Neuronal stem cell (in vitro differentiated cells): Measurements from ENCODE around the gene ABCD4.
A peak's percentile ranks its signal among the peaks of the same experiment; 100 is the strongest.

Experiments
- DNase-seq: peaks from one replicate; pipeline ENCODE4 v3.0.0-alpha.2; 2013; ENCODE audit warnings: low spot score
- H2AFZ ChIP-seq: one replicate; pipeline ENCODE4 v1.6.1; 2013; ENCODE audit warnings: mild to moderate bottlenecking, low read length, inconsistent platforms
- H2AK5ac ChIP-seq: 2 replicates; pipeline ENCODE4 v1.6.1; 2013; ENCODE audit warnings: low read depth, mild to moderate bottlenecking, inconsistent platforms, low read length, moderate library complexity, mixed read lengths
- H2BK120ac ChIP-seq: 2 replicates; pipeline ENCODE4 v1.6.1; 2013; ENCODE audit warnings: low read depth, mild to moderate bottlenecking, inconsistent platforms, low read length, moderate library complexity, mixed read lengths
- H2BK12ac ChIP-seq: one replicate; pipeline ENCODE4 v1.6.1; 2013; ENCODE audit warnings: low read length, inconsistent platforms
- H2BK15ac ChIP-seq: 2 replicates; pipeline ENCODE4 v1.6.1; 2013; ENCODE audit warnings: mild to moderate bottlenecking, low read length, inconsistent platforms, mixed read lengths
- H2BK5ac ChIP-seq: one replicate; pipeline ENCODE4 v1.6.1; 2013; ENCODE audit warnings: inconsistent platforms, mild to moderate bottlenecking, low read length, moderate library complexity
- H3K14ac ChIP-seq: one replicate; pipeline ENCODE4 v1.6.1; 2013; ENCODE audit warnings: low read length, inconsistent platforms
- H3K18ac ChIP-seq: 2 replicates; pipeline ENCODE4 v1.6.1; 2013; ENCODE audit warnings: low read length, inconsistent platforms
- H3K23ac ChIP-seq: 2 replicates; pipeline ENCODE4 v1.6.1; 2013; ENCODE audit warnings: low read depth, mild to moderate bottlenecking, mixed read lengths, low read length, inconsistent platforms; ENCODE audit not compliant: poor library complexity
- H3K27ac ChIP-seq: replicated peaks from 3 replicates; pipeline ENCODE4 v1.5.1; 2013; ENCODE audit warnings: low read length, inconsistent platforms
- H3K27me3 ChIP-seq, 3 experiments: 2 replicates each; pipeline ENCODE4 v1.6.1; 2013; ENCODE audit warnings: low read length in 3 of 3, mild to moderate bottlenecking in 2 of 3, inconsistent platforms in 1 of 3, low read depth in 1 of 3, mixed read lengths in 1 of 3, moderate library complexity in 1 of 3; ENCODE audit not compliant: control insufficient read depth in 3 of 3, insufficient read depth in 3 of 3
- H3K36me3 ChIP-seq, 2 donors: replicated peaks in 1 of 2; 2 replicates each; pipeline ENCODE4 v1.6.1; 2013; ENCODE audit warnings: low read length in 2 of 2; ENCODE audit not compliant: control insufficient read depth in 2 of 2, insufficient read depth in 2 of 2
- H3K4ac ChIP-seq: 2 replicates; pipeline ENCODE4 v1.6.1; 2013; ENCODE audit warnings: inconsistent platforms, mild to moderate bottlenecking, low read length, moderate library complexity
- H3K4me1 ChIP-seq, 2 donors: 1 replicate in 1 of 2; 2 replicates in 1 of 2; pipeline ENCODE4 v1.6.1; 2013; ENCODE audit warnings: low read length in 2 of 2, low read depth in 1 of 2; ENCODE audit not compliant: control insufficient read depth in 2 of 2, insufficient read depth in 1 of 2
- H3K4me2 ChIP-seq: one replicate; pipeline ENCODE4 v1.6.1; 2013; ENCODE audit warnings: mild to moderate bottlenecking, low read length, inconsistent platforms; ENCODE audit not compliant: insufficient read depth, poor library complexity, severe bottlenecking
- H3K4me3 ChIP-seq, 2 donors: 2 replicates each; pipeline ENCODE4 v1.5.1; 2013; ENCODE audit warnings: low read length in 2 of 2, mild to moderate bottlenecking in 2 of 2, inconsistent platforms in 1 of 2, moderate library complexity in 1 of 2
- H3K79me1 ChIP-seq: one replicate; pipeline ENCODE4 v1.6.1; 2013; ENCODE audit warnings: low read depth, mild to moderate bottlenecking, inconsistent platforms, low read length, moderate library complexity
- H3K9ac ChIP-seq: one replicate; pipeline ENCODE4 v1.6.1; 2013; ENCODE audit warnings: mild to moderate bottlenecking, low read depth, low read length, inconsistent platforms; ENCODE audit not compliant: poor library complexity
- H3K9me3 ChIP-seq, 2 donors: replicated peaks in 1 of 2; 2 replicates each; pipeline versions ENCODE3 to v1.6.1; 2013; ENCODE audit warnings: low read length in 2 of 2, mild to moderate bottlenecking in 2 of 2, inconsistent platforms in 1 of 2, low read depth in 1 of 2, mixed read lengths in 1 of 2, moderate library complexity in 1 of 2; ENCODE audit not compliant: control insufficient read depth in 2 of 2, insufficient read depth in 1 of 2
- H4K8ac ChIP-seq: one replicate; pipeline ENCODE4 v1.6.1; 2013; ENCODE audit warnings: low read depth, mild to moderate bottlenecking, inconsistent platforms, low read length, moderate library complexity
- H4K91ac ChIP-seq: one replicate; pipeline ENCODE4 v1.6.1; 2013; ENCODE audit warnings: low read length, low read depth, mild to moderate bottlenecking, inconsistent platforms; ENCODE audit not compliant: poor library complexity
- WGBS, 2 donors: extraction: QIAGEN DNeasy Blood & Tissue Kit; methylation state at CpG; one replicate each; pipeline ENCODE4 v1.1.7; 2013; ENCODE audit warnings: missing lambda C conversion rate in 2 of 2, mixed read lengths in 1 of 2; ENCODE audit not compliant: insufficient read length in 2 of 2, insufficient replicate concordance in 1 of 2; ENCODE audit errors: extremely low coverage in 2 of 2; 5-methylcytosine and 5-hydroxymethylcytosine counted together

Gene ABCD4

GRCh38 chr14:74238974-74239847 is 63.5 kb downstream of the ABCD4 start, which contains the start of gene VSX2:
Gene VSX2 (plus strand): TSS chr14:74239449. CDS start chr14:74239562, 113 bp downstream.
- DNase-seq = no peak
- H2BK120ac ChIP-seq = no peak within 1 kb of the TSS
- peak within 1 kb of the TSS; percentile 60 for H2BK12ac ChIP-seq
- peaks cover 2% of the 10 kb centered on the region in 2 donors for H3K4me1 ChIP-seq
- peak within 1 kb of the TSS; percentile 46 for H3K4me2 ChIP-seq
- peak within 1 kb of the TSS; percentile 79 for H2BK5ac ChIP-seq
- H3K23ac ChIP-seq = peak within 1 kb of the TSS; percentile 62
- no peaks in the 10 kb centered on the region for H3K79me1 ChIP-seq
- no peak within 1 kb of the TSS for H4K8ac ChIP-seq
- peak within 1 kb of the TSS; percentile 94 for H3K18ac ChIP-seq
- no peaks in the 10 kb centered on the region for H3K36me3 ChIP-seq
- H2AFZ ChIP-seq = peak within 1 kb of the TSS; percentile 89
- WGBS, 2 donors = no CpG with 5 or more reads among the region's 40 CpGs
- H2BK15ac ChIP-seq = peak within 1 kb of the TSS; percentile 72
- no peak within 1 kb of the TSS for H3K27ac ChIP-seq
- no peak within 1 kb of the TSS for H3K14ac ChIP-seq
- H3K9ac ChIP-seq = no peak within 1 kb of the TSS
- H4K91ac ChIP-seq = no peak within 1 kb of the TSS
- no peaks in the 10 kb centered on the region for H3K9me3 ChIP-seq
- no peak within 1 kb of the TSS for H3K4ac ChIP-seq
- peaks cover 39 to 93% (median 70%) of the 10 kb centered on the region in 3 experiments for H3K27me3 ChIP-seq
- peak within 1 kb of the TSS; percentile 61 for H2AK5ac ChIP-seq
- H3K4me3 ChIP-seq = peak within 1 kb of the TSS in 1 of 2 donors; percentile 23

GRCh38 chr14:74237441-74237840 is 65.3 kb downstream of the ABCD4 start:
- no peak overlapping the region for H4K8ac ChIP-seq
- H4K91ac ChIP-seq = no peak overlapping the region
- no peak overlapping the region for H3K4me2 ChIP-seq
- H2BK15ac ChIP-seq = no peak overlapping the region
- no peak overlapping the region for H3K18ac ChIP-seq
- WGBS, 2 donors = no CpG with 5 or more reads among the region's 4 CpGs
- no peaks in the 10 kb centered on the region for H3K9me3 ChIP-seq
- H2AK5ac ChIP-seq = no peak overlapping the region
- H2AFZ ChIP-seq = no peak overlapping the region
- no peak overlapping the region for H3K27ac ChIP-seq
- no peaks in the 10 kb centered on the region for H3K79me1 ChIP-seq
- H3K27me3 ChIP-seq = peaks cover 33 to 81% (median 54%) of the 10 kb centered on the region in 3 experiments
- H3K4ac ChIP-seq = no peak overlapping the region
- H2BK5ac ChIP-seq = no peak overlapping the region
- no peak overlapping the region for H2BK12ac ChIP-seq
- H2BK120ac ChIP-seq = no peak overlapping the region
- peaks cover 2% of the 10 kb centered on the region in 2 donors for H3K4me1 ChIP-seq
- H3K14ac ChIP-seq = no peak overlapping the region
- no peaks in the 10 kb centered on the region for H3K36me3 ChIP-seq
- no peak for DNase-seq
- no peak overlapping the region for H3K23ac ChIP-seq
- no peak overlapping the region for H3K9ac ChIP-seq
- no peak overlapping the region for H3K4me3 ChIP-seq
